Fibroblast of upper back skin (primary cell): ENCODE data around the gene TNS1.
A peak's percentile ranks its signal among the peaks of the same experiment; 100 is the strongest.

ENCODE experiments used
- DNase-seq: peaks from one replicate; pipeline ENCODE4 v3.0.0-alpha.2; 2013

The TNS1 gene

GRCh38 chr2:217978536-217979150 lies 24.2 kb downstream of the TNS1 start:
- DNase-seq, result peak; percentile 31

- no peak for DNase-seq
Measured at GRCh38 chr2:217977840-217978535, 24.8 kb downstream of the TNS1 start.

GRCh38 chr2:217976301-217976700 lies 26.5 kb downstream of the TNS1 start:
- no peak for DNase-seq

GRCh38 chr2:217975626-217976025 lies 27.2 kb downstream of the TNS1 start:
- DNase-seq, result peak; percentile 42

GRCh38 chr2:217974389-217975005 lies 28.3 kb downstream of the TNS1 start:
- no peak for DNase-seq

- DNase-seq, result no peak
Measured at GRCh38 chr2:217973008-217973787, 29.6 kb downstream of the TNS1 start.

- no peak for DNase-seq
Measured at GRCh38 chr2:217972490-217972889, 30.3 kb downstream of the TNS1 start.

GRCh38 chr2:217972037-217972436 lies 30.8 kb downstream of the TNS1 start:
- DNase-seq, result no peak

- no peak for DNase-seq
Measured at GRCh38 chr2:217971166-217971565, 31.6 kb downstream of the TNS1 start.

- no peak for DNase-seq
Measured at GRCh38 chr2:217970206-217970605, 32.6 kb downstream of the TNS1 start.

- DNase-seq, result no peak
Measured at GRCh38 chr2:217969588-217969987, 33.2 kb downstream of the TNS1 start.

GRCh38 chr2:217968023-217968422 lies 34.8 kb downstream of the TNS1 start:
- DNase-seq, result no peak

GRCh38 chr2:217966423-217967070 lies 36.2 kb downstream of the TNS1 start:
- peak; percentile 48 for DNase-seq

GRCh38 chr2:217964275-217965161 lies 38.3 kb downstream of the TNS1 start:
- no peak for DNase-seq

GRCh38 chr2:217960351-217960750 lies 42.4 kb downstream of the TNS1 start:
- no peak for DNase-seq

- DNase-seq, result no peak
Measured at GRCh38 chr2:217959723-217960122, 43.1 kb downstream of the TNS1 start.

- no peak for DNase-seq
Measured at GRCh38 chr2:217958884-217959225, 43.9 kb downstream of the TNS1 start.

GRCh38 chr2:217958206-217958883 lies 44.5 kb downstream of the TNS1 start:
- DNase-seq, result no peak

GRCh38 chr2:217956586-217957457 lies 46.0 kb downstream of the TNS1 start:
- no peak for DNase-seq

GRCh38 chr2:217955881-217956493 lies 46.8 kb downstream of the TNS1 start:
- DNase-seq, result no peak
